ENCODE results near the gene RUNDC1.
A peak's percentile ranks its signal among the peaks of the same experiment; 100 is the strongest.

Gene RUNDC1

GRCh38 chr17:43019418-43019817, 39.1 kb downstream of the RUNDC1 start:
- no peak for DNase-seq (ENCODE audit: low spot score)

DNA sequence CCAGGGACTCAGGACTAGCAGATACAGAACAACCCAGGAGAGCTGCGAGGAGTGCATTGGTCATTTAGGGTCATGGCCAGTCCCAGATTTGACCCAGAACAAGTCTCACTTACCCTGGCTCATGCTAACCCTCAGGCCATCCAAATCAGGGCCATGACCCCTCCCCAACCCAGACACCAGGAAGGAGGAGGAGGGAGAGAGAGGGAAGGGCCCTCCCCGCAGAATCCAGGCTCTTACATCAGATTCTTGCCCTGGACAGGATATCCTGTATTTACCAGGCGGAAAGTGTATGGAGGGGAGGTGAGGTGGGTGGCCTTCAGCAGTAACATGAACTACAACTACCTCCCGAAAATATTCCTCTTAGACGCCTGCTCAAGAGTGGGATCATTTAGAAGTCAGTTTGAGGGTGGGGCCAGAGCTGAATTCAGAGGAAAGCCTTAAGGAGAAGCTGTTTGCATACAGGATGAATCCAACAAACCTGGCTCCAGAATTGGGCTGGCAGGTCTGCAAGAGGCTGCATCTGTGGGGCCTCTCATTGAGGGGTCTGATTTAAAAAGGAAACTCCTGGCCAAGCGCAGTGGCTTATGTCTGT, 39.8 kb downstream of the RUNDC1 start:
- DNase-seq (ENCODE audit: low spot score) = no peak

- DNase-seq (ENCODE audit: low spot score) = peak; percentile 85
Observed at GRCh38 chr17:43020789-43021740, 40.7 kb downstream of the RUNDC1 start.

DNA sequence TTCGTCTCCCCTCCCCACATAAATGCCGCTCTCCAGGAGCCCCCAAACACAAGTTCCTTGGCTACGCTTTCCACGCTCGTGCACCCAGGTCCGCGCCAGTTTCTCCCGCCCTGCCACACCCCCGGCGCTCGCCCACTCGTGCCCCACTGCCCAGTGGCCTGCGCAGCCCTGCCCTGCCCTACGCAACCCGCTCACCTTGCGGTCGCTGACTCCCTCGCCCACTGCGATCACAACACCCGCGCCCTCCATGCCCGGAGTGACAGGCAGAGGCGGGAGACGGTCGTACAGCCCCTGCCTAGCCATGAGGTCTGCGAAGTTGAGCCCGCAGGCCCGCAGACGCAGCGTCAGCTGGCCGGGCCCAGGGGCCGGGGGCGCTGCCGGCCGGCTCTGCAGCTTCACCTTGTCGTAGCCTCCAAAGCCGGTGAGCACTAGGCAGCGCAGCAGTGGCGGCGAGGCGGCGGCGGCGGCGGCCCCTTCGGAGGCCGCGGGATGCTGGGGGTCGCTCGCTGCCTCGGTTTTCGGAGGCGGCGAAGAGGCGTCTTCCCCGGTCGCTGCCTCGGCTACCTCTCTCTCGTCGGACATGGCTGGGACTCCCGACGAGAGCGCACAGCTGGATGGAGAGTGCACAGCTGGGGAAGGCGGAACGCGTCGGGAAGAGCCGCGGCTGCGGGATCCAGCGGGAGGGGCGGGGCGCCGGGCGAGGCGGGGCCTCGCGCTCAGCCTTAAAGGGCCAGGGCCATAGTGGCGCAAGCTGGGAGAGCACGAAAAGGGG, 41.6 kb downstream of the RUNDC1 start, which contains the start of gene VAT1:
TSS of gene VAT1 (minus strand) at position 645 of the 772 bp plus-strand sequence. CDS start at position 582, 63 bp downstream.
- DNase-seq (ENCODE audit: low spot score) = peak; percentile 87

GRCh38 chr17:43024407-43025289, 44.3 kb downstream of the RUNDC1 start, which contains the start of gene RND2:
Gene RND2 (plus strand): TSS chr17:43025231. CDS start chr17:43025348, 117 bp downstream.
- peak; percentile 99 for DNase-seq (ENCODE audit: low spot score)

GRCh38 chr17:43025290-43025657, 44.9 kb downstream of the RUNDC1 start:
- DNase-seq (ENCODE audit: low spot score) = no peak

- DNase-seq (ENCODE audit: low spot score) = no peak
Observed at GRCh38 chr17:43025766-43026537, 45.6 kb downstream of the RUNDC1 start.

GRCh38 chr17:43026595-43026994, 46.2 kb downstream of the RUNDC1 start:
- no peak for DNase-seq (ENCODE audit: low spot score)

- no peak for DNase-seq (ENCODE audit: low spot score)
Observed at GRCh38 chr17:43027091-43028032, 47.0 kb downstream of the RUNDC1 start.

DNA sequence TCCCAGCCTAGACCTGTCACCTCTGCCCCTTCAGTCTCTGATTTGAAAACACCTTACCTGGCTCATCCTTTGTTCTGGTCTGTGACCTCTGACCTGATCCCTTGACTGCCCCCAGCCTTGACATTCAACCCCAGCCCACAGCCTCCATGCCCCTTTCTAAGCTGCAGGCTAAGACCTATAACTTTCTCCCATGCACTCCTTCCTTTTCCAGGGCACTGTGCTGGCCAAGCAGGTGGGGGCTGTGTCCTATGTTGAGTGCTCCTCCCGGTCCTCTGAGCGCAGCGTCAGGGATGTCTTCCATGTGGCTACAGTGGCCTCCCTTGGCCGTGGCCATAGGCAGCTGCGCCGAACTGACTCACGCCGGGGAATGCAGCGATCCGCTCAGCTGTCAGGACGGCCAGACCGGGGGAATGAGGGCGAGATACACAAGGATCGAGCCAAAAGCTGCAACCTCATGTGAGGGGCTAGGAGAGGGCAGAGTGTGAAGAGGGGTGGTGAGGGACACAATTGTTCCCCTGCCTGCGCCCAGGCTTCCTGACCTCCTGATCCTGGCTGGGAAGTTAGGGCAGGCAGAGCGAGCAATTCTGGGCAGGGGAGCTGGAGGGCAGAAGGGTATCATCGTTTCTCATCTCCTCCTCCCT, 48.0 kb downstream of the RUNDC1 start:
- DNase-seq (ENCODE audit: low spot score) = no peak

GRCh38 chr17:43030137-43030767, 49.9 kb downstream of the RUNDC1 start:
- DNase-seq (ENCODE audit: low spot score) = no peak

DNA sequence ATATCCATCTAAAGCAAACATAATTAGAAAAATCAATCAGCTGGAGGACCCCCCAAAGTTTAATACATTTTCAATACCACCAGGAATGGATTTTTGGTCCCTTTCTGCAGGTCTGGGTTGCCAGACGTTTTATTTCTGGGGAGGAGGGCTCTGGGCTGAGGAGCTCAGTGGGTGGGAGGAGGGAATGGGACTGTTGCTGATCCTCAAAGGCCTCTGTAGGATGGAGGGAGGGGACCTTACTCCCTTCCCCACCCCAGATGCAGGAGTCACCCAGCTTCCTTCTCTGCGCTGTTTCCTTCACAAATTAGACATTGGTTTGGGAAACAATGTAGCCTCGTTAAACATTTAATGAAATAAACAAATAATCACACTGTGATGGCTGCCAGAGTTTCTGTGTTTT, 51.3 kb downstream of the RUNDC1 start:
- DNase-seq (ENCODE audit: low spot score) = no peak

DNA sequence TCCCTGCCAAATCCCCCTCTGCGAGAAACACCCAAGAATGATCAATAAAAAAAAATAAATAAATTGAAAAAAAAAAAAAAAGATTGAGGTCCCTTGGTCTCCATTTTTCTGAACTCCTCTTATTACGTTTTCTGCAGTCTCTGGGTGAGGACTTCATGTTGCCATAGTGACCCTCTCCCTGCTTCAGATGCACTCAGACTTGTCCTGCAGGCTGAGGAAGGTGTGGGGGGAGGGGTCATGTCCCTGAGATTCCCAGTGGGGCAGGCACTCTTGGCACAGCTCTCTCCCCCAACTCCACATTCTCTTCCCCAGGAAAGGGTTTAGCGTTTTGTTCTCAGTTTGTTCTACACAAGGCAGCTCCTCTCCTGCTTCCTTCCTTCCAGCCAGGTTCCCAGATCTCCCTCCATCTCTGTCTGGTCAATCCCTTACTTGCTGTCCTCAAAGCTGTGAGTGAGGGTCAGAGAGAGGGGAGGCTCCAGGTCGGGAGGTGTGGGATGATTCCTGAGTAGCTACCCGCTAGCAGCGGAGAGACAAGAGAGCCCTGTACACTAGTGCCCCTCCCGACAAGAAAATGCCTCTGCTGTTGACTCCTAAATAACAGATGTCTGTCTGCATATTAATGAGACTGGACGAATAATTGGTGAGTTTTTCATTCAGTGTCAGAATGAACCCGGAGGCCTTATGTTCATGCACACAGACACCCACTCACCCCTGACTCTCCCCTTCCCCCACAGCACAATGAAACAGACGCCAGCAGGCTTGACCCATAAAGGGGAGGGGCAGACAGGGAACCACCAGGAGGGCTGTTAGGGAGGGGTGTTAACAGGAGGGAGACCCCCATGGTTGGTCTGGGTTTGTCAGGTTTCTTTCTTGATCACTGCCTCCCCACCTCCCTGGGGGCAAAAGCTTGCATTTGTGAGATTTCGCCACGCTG, 53.9 kb downstream of the RUNDC1 start:
- DNase-seq (ENCODE audit: low spot score) = no peak

DNA sequence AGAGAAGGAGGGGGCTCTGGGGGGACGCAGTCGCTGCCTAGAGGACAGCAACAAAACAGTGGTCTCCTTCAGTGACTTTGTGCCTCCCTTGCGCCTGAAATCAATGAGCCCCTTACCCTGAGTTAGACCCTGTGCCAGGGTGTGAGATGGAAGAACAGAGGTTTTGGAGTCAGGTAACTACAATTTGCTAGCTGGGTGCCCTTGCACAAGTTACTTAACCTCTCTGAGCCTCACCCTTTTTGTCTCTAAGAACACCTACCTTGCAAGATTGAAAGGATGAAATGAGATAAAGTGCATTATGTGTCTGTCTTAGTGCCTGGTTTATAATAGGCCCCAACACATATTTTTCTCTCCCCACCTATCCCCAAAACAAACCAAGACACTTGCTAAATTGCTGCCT, 54.5 kb downstream of the RUNDC1 start:
- no peak for DNase-seq (ENCODE audit: low spot score)

DNA sequence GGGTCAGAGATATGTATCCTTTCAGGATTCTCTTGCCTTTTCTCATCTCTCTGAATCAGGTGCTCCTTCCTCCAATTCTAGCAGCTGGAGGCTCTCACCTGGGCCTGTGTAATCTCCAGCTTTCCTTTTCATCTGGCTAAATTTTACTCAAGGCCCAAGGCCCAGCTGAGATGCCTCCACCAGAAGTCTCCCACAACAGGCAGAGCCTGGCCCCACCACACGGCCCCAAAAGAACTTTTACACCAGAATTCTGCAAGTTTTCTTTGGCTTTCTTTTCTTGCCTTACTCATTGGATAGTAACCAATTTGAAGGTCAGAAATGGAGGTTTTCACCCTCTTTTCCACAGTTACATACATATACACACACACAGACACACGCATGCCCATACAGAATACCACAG, 59.3 kb downstream of the RUNDC1 start:
- no peak for DNase-seq (ENCODE audit: low spot score)

DNA sequence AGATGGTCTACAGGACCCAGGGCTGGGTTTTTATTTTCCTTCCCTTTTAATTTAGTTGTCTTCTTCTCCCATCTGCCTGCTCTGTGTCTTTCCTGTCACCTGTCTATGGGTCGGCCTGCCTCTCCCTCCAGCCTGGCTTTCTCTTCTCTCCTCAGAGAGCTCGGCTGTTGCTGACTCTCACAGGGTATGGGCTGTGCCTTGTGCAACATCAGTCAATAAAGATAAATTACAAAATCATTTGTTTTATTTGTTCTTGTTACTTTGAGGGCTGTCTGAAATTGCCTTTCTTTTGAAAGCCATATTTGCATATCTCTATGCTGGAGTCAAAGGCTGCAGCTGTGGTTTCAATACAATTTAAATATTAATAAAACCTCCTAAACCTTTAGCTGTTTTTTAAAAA, 60.3 kb downstream of the RUNDC1 start:
- DNase-seq (ENCODE audit: low spot score) = peak; percentile 67

- no peak for DNase-seq (ENCODE audit: low spot score)
Observed at GRCh38 chr17:43042025-43042628, 61.8 kb downstream of the RUNDC1 start.
